Measurements from ENCODE around the gene ATP13A3. TPM values are rescaled to one million over a fixed set of nuclear protein-coding genes. Genes with fewer than 3 reads are reported as not detected.

Gene ATP13A3
- total and polyA plus RNA-seq, 2 donors (not counting 1 experiment from before 2014, with no cell fraction given) = 222 to 285 TPM

- TF ChIP-seq EZH2 (IDR thresholded peaks at IDR 0.05; ENCODE audit: low read length, missing control alignments) = no peak
- no peak for TF ChIP-seq CTCF (conservative IDR thresholded peaks at IDR 0.05 in 1 of 2, IDR thresholded peaks at IDR 0.05 in 1 of 2; ENCODE audit: low read depth in 1 of 2, low read length in 2 of 2)
- no peak overlapping the region for H3K27ac ChIP-seq (ENCODE audit: insufficient read depth, low read length)
- no peak overlapping the region for H3K9ac ChIP-seq (ENCODE audit: insufficient read depth, low read length)
- H2AFZ ChIP-seq (ENCODE audit: low read length) = no peak overlapping the region
- no peaks in the 10 kb centered on the region for H3K79me2 ChIP-seq (ENCODE audit: control insufficient read depth, insufficient read depth, low read length)
- peaks cover 9% of the 10 kb centered on the region for H3K27me3 ChIP-seq (ENCODE audit: control insufficient read depth, insufficient read depth, low read length)
- H3K9me3 ChIP-seq (ENCODE audit: control insufficient read depth, insufficient read depth, low read depth, low read length) = no peaks in the 10 kb centered on the region
- H3K4me3 ChIP-seq (replicated peaks in 1 of 4; ENCODE audit: control extremely low read depth in 1 of 4, insufficient read depth in 1 of 4, low read depth in 3 of 4, low read length in 4 of 4) = no peak overlapping the region
- no peak for DNase-seq (ENCODE audit: low read depth in 2 of 2)
- no peaks in the 10 kb centered on the region for H4K20me1 ChIP-seq (ENCODE audit: control insufficient read depth, extremely low read depth, insufficient read depth, low read length)
- H3K36me3 ChIP-seq (ENCODE audit: control insufficient read depth, insufficient read depth, low read length) = no peaks in the 10 kb centered on the region
- no peak overlapping the region for H3K4me2 ChIP-seq (ENCODE audit: extremely low read depth, insufficient read depth, low read length)
- no peaks in the 10 kb centered on the region for H3K4me1 ChIP-seq (ENCODE audit: control insufficient read depth, extremely low read depth, insufficient read depth, low read length)
Observed at GRCh38 chr3:194384156-194384555, 102.6 kb downstream of the ATP13A3 start.

GRCh38 chr3:194383276-194383940 is 103.4 kb downstream of the ATP13A3 start:
- peaks cover 9% of the 10 kb centered on the region for H3K27me3 ChIP-seq (ENCODE audit: control insufficient read depth, insufficient read depth, low read length)
- no peaks in the 10 kb centered on the region for H3K36me3 ChIP-seq (ENCODE audit: control insufficient read depth, insufficient read depth, low read length)
- H3K9me3 ChIP-seq (ENCODE audit: control insufficient read depth, insufficient read depth, low read depth, low read length) = no peaks in the 10 kb centered on the region
- no peaks in the 10 kb centered on the region for H3K4me1 ChIP-seq (ENCODE audit: control insufficient read depth, extremely low read depth, insufficient read depth, low read length)
- DNase-seq (ENCODE audit: low read depth in 2 of 2) = no peak
- no peak overlapping the region for H3K4me2 ChIP-seq (ENCODE audit: extremely low read depth, insufficient read depth, low read length)
- H4K20me1 ChIP-seq (ENCODE audit: control insufficient read depth, extremely low read depth, insufficient read depth, low read length) = no peaks in the 10 kb centered on the region
- no peak overlapping the region for H3K9ac ChIP-seq (ENCODE audit: insufficient read depth, low read length)
- no peak for TF ChIP-seq EZH2 (IDR thresholded peaks at IDR 0.05; ENCODE audit: low read length, missing control alignments)
- no peak for TF ChIP-seq CTCF (conservative IDR thresholded peaks at IDR 0.05 in 1 of 2, IDR thresholded peaks at IDR 0.05 in 1 of 2; ENCODE audit: low read depth in 1 of 2, low read length in 2 of 2)
- H3K79me2 ChIP-seq (ENCODE audit: control insufficient read depth, insufficient read depth, low read length) = no peaks in the 10 kb centered on the region
- no peak overlapping the region for H2AFZ ChIP-seq (ENCODE audit: low read length)
- no peak overlapping the region for H3K4me3 ChIP-seq (replicated peaks in 1 of 4; ENCODE audit: control extremely low read depth in 1 of 4, insufficient read depth in 1 of 4, low read depth in 3 of 4, low read length in 4 of 4)
- no peak overlapping the region for H3K27ac ChIP-seq (ENCODE audit: insufficient read depth, low read length)

- TF ChIP-seq EZH2 (IDR thresholded peaks at IDR 0.05; ENCODE audit: low read length, missing control alignments) = no peak
- no peak for TF ChIP-seq CTCF (conservative IDR thresholded peaks at IDR 0.05 in 1 of 2, IDR thresholded peaks at IDR 0.05 in 1 of 2; ENCODE audit: low read depth in 1 of 2, low read length in 2 of 2)
- DNase-seq (ENCODE audit: low read depth in 2 of 2) = no peak
- H4K20me1 ChIP-seq (ENCODE audit: control insufficient read depth, extremely low read depth, insufficient read depth, low read length) = no peaks in the 10 kb centered on the region
- no peaks in the 10 kb centered on the region for H3K9me3 ChIP-seq (ENCODE audit: control insufficient read depth, insufficient read depth, low read depth, low read length)
- no peaks in the 10 kb centered on the region for H3K36me3 ChIP-seq (ENCODE audit: control insufficient read depth, insufficient read depth, low read length)
- no peaks in the 10 kb centered on the region for H3K4me1 ChIP-seq (ENCODE audit: control insufficient read depth, extremely low read depth, insufficient read depth, low read length)
- H3K27me3 ChIP-seq (ENCODE audit: control insufficient read depth, insufficient read depth, low read length) = peaks cover 9% of the 10 kb centered on the region
- H3K79me2 ChIP-seq (ENCODE audit: control insufficient read depth, insufficient read depth, low read length) = no peaks in the 10 kb centered on the region
- no peak overlapping the region for H3K4me3 ChIP-seq (replicated peaks in 1 of 4; ENCODE audit: control extremely low read depth in 1 of 4, insufficient read depth in 1 of 4, low read depth in 3 of 4, low read length in 4 of 4)
- no peak overlapping the region for H3K4me2 ChIP-seq (ENCODE audit: extremely low read depth, insufficient read depth, low read length)
- H3K27ac ChIP-seq (ENCODE audit: insufficient read depth, low read length) = no peak overlapping the region
- H2AFZ ChIP-seq (ENCODE audit: low read length) = no peak overlapping the region
- H3K9ac ChIP-seq (ENCODE audit: insufficient read depth, low read length) = no peak overlapping the region
Observed at GRCh38 chr3:194382892-194383223, 103.9 kb downstream of the ATP13A3 start.
